GM18517 (cell line): Measurements from ENCODE around the gene MAGOHB.

Experiments
- ATAC-seq: cut with Tn5 transposase; IDR thresholded peaks from one replicate; pipeline ENCODE4 v1.9.1; 2021; ENCODE audit warnings: mild to moderate bottlenecking, moderate library complexity; ENCODE audit not compliant: unreplicated experiment

MAGOHB gene

DNA sequence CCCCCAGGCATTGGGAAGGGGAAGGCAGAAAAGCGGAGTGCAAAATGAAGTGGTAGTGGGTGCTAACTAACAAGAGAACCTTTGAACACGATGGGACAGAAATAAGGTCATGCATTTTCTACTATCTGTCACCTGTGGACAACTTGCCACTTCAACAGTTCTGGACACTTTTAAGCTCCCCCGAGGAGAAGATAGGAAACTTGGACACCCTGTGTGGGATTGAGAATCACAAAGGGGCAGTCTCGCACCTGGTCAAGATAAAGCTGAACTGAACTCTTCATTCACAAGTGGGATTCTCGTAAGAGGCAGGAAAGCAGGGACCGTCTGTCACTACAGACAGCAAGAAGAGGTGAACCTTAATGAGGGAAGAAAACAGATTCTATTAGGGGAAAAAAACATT lies 56.1 kb downstream of the MAGOHB start:
- ATAC-seq = no peak

- ATAC-seq = no peak
These were observed 58.5 kb downstream of the MAGOHB start for GRCh38 chr12:10554756-10555481.

- ATAC-seq = no peak
These were observed 59.1 kb downstream of the MAGOHB start for GRCh38 chr12:10554228-10554755.
